Fibroblast of lung (primary cell): Measurements from ENCODE around the gene USPL1.

ENCODE experiments used
- EZH2 ChIP-seq: IDR thresholded peaks from 2 replicates; pipeline ENCODE4 v1.5.1; 2012; ENCODE audit warnings: low read length, control low read depth, mild to moderate bottlenecking; ENCODE audit errors: missing control alignments
- TF ChIP-seq, protein P1 (sequence below), 2 donors: IDR thresholded peaks in 1 of 2; conservative IDR thresholded peaks in 1 of 2; 1 replicate in 1 of 2; 2 replicates in 1 of 2; pipeline ENCODE4 v1.5.1; 2011 to 2012; ENCODE audit warnings: low read length in 2 of 2, control low read depth in 1 of 2, inconsistent platforms in 1 of 2, low read depth in 1 of 2, mild to moderate bottlenecking in 1 of 2

DNA sequence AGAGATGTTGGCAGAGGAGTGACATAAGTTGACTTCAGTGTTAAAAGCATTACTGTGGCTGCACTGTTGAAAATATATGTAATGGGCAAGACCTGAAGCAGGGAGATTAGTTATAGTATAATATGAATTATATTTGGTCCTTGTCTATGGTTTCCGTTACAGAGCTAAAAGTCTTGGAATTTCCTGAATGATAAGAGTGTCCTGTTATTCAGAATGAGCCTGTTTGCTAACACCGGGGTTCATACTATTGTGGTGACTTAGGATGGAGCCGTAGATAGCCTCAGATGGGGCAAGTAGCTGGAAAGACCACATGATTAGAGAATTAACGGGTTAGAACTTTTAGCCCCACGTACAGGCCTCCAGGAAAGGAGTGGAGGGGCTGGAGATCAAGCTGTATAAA lies 5.7 kb downstream of the USPL1 start:
- TF ChIP-seq, protein P1, sequence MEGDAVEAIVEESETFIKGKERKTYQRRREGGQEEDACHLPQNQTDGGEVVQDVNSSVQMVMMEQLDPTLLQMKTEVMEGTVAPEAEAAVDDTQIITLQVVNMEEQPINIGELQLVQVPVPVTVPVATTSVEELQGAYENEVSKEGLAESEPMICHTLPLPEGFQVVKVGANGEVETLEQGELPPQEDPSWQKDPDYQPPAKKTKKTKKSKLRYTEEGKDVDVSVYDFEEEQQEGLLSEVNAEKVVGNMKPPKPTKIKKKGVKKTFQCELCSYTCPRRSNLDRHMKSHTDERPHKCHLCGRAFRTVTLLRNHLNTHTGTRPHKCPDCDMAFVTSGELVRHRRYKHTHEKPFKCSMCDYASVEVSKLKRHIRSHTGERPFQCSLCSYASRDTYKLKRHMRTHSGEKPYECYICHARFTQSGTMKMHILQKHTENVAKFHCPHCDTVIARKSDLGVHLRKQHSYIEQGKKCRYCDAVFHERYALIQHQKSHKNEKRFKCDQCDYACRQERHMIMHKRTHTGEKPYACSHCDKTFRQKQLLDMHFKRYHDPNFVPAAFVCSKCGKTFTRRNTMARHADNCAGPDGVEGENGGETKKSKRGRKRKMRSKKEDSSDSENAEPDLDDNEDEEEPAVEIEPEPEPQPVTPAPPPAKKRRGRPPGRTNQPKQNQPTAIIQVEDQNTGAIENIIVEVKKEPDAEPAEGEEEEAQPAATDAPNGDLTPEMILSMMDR (conservative IDR thresholded peaks at IDR 0.05 in 1 of 2, IDR thresholded peaks at IDR 0.05 in 1 of 2; ENCODE audit: low read depth in 1 of 2, low read length in 2 of 2), result no peak
- no peak for TF ChIP-seq EZH2
